HG03095 (cell line): ENCODE results near the gene P2RX3.

Experiments
- ATAC-seq: cut with Tn5 transposase; IDR thresholded peaks from one replicate; pipeline ENCODE4 v1.9.1; 2021; ENCODE audit warnings: moderate library complexity; ENCODE audit not compliant: unreplicated experiment

P2RX3 gene

GRCh38 chr11:57368106-57368844 is 30.1 kb downstream of the P2RX3 start:
- no peak for ATAC-seq

- ATAC-seq: no peak
These were observed 30.7 kb downstream of the P2RX3 start for GRCh38 chr11:57368845-57369232.

DNA sequence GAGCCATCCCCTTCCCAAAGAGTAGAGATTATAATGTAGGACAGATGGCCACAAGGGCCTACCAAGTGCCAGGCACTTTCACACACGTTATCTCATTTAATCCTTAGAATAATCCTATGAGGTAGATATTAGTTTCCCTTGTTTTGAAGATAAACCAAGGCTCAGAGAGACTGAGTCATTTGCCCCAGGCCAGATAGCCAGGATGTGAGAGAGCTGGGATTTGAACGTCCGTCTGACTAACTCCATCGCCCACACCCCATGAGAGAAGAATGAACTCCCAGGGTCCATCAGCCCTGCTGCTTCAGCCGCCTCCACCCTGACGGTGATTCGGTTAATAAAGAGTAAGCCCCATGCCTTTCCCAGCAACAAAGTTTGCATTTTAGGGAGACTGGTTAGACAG is 32.1 kb downstream of the P2RX3 start:
- no peak for ATAC-seq

GRCh38 chr11:57370941-57371340 is 32.8 kb downstream of the P2RX3 start:
- no peak for ATAC-seq

GRCh38 chr11:57373146-57373545 is 35.0 kb downstream of the P2RX3 start:
- ATAC-seq: no peak

GRCh38 chr11:57374966-57375365 is 36.8 kb downstream of the P2RX3 start:
- ATAC-seq: no peak

DNA sequence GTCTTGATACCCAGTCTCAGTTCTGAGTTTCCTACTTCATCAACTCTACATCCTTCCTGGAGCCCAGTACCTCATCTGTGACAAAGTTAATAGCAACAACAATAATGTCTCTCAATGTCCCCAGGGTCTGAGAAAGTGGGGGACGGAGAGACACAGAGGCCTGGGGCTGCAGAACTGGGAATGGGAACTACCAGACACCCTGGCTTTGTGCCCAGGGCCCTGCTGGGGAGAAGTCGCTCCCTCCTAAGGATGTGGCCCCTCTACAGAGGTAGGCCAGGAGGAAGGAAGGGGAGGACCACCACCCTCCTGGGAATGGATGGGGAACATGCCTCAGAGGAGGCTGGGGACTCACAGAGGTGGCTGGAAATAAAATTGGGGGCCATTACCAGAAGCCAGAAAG is 37.3 kb downstream of the P2RX3 start:
- ATAC-seq: no peak

DNA sequence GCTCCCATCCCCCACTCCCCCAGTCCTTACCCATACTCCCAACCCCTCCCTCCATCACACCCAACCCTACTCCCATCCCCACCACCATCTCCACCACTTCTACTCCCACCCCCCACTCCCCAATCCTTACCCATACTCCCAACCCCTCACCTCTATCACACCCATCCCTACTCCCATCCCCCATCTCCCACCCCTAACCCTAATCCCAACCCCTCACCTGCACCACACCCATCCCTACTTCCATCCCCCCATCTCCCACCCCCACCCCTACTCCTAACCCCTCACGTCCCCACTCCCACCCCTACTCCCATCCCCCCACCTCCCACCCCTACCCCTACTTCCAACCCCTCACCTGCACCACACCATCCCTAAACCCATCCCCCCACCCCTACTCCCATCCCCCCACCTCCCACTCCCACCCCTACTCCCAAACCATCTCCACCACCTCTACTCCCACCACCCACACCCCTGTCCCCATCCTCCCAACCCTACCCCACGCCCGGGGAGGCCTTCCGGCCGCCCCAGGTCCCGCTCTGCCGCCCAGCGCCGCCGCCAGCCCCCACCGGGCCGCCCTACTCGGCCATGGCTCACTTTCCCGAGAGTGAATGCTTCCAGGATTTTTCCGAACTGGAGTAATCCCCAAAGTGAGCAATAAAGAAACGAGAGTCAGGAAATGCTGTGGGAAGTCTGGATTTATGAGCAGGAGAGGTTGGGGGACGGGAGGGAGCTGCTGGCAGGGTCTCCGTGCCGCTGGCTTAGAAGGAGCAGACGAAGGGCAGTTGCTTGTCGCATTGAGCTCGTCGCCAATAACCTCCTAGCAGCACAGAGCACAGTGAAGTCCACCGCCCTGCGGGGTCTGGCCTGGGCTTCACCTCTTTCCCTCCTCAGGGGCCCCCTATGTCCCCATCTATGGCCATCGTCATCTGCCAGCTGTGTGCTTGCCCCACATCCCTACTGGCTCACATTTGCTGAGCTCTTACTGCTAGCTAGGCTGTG is 38.2 kb downstream of the P2RX3 start:
- ATAC-seq: no peak

- no peak for ATAC-seq
These were observed 39.0 kb downstream of the P2RX3 start for GRCh38 chr11:57377107-57377506.

DNA sequence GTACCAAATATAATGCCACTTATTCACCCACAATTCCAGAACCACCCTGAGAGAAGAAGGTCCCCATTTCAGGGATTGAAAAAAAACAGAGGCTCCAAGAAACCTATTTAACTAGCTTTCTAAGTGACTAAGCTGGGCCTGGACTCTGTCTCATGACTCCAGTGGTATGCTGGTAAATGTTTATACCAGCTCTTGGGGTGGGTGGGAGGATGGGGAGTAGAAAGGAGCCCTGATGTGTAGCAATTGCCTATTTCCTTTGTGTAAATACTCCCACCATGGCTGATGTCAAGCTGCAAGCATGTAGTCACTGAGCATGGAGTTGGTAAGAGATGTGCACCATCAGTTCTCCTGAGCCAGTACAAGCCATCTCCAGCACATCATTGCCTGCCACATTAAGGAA is 40.0 kb downstream of the P2RX3 start:
- ATAC-seq: no peak

DNA sequence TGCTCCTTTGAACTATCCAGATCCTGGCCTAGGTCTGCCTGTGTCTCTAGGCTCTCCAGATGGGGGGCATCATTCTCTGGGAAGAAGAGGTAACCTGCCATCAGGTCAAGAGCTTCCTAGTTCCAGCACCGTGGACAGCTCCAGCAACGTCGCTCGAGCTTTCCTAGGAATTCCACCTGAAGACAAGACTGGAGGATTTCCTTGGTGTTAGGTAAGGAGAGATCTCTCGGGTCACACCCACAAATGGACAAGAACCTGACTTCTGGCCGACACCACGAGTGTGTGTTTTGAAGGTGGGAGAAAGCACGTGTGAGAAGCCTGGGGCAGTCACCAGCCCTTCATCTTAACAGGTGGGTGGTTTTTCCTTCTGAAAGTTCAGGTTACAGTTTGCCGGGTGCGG is 41.6 kb downstream of the P2RX3 start:
- no peak for ATAC-seq

- ATAC-seq: no peak
These were observed 42.8 kb downstream of the P2RX3 start, which contains the start of gene PRG3 for GRCh38 chr11:57380975-57381374. Gene PRG3, minus strand, starts transcription at chr11:57381150. Its CDS starts 442 bp downstream, at chr11:57380708.

DNA sequence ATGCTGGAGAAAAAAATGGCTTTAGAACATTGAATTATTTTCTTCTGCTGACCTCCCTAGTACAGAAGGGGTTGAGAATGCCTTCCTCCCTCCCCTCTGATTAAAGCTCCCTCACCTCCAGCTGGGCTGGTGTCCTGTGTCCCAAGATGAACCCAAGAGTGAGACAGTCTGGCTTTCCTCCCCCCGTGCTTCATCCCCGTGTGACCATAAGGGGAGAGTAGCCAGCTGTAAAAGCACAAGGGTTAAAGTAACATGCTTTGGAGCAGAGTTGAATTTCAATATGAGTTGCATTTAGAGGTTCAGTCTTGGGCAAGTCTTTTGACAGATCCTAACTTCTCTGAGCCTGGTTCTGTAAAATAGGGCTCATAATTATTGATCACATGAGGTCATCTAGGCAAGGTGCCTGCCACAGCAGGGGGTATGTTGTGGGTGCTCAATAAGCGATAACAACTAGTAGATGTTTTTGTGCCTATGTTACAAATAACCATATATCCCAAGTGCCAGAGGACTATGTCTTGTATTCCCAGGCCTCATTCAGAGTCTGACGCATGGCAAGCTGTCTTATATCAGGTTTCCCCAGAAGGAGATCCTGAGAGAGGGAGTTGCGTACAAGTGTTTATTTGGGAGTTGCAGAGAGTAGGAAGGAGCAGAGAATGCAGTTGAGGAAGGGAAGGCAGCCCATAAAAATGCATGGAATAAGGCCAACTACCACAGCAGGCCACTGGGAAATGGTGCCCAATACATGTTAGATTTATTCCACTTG is 48.2 kb downstream of the P2RX3 start:
- no peak for ATAC-seq

DNA sequence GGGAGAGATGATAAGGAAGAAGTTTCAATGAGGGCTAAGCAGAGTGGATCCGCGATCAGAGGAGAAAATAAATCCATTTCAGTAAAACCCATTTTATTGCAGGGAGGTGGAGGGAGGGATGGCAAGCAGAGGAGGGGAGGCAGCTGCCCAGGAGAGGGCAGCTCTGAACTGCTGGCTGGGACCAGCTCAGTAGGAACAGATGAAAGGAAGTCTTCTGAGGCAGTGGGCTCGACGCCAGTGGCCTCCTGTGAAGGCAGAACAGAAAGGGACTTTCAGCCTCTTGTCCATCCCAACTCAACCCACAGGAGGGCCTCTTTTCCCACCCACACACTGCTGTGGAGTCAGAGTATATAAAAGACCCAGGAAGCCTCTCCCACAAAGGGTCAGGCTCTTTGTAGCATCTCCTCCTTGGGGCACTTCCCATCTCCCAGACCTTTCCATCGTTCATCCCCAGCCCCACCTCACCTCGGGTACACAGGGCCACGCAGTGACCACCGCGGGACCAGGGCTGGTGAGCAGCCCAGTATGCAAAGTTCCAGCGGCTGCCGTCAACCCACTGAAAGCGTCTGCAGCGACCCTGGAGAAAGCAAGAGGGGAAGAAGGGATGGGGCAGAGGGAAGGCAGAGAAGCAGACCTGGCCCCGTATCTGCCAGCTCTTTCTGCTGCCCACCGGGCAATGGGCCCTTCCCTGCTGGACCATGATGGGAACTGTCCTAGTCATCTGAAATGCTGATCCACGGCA is 49.3 kb downstream of the P2RX3 start:
- ATAC-seq: no peak

DNA sequence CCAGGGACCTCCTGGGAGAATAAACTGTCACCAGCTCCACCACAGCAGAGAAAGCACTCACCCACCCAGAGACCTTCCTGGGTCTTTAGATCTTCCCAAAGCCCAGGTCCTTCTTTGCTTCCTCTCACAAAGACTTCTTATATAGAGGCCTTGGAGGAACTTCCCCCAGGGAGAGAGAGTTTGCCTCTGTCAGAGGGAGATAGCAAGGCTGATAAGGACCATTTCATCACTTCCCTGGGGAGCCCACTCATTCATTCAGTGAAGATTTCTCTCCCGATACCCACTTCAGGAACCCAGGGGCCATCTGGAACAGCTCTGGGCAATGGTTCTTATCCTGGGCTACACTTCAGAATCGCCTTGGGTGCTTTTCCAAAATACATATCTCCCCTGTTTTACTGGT is 52.4 kb downstream of the P2RX3 start, which contains the start of gene PRG2:
Gene PRG2, minus strand, starts transcription at position 116 of the 400 bp plus-strand sequence. CDS start 706 bp downstream, outside the sequence.
- no peak for ATAC-seq

GRCh38 chr11:57391111-57391510 is 53.0 kb downstream of the P2RX3 start:
- no peak for ATAC-seq

DNA sequence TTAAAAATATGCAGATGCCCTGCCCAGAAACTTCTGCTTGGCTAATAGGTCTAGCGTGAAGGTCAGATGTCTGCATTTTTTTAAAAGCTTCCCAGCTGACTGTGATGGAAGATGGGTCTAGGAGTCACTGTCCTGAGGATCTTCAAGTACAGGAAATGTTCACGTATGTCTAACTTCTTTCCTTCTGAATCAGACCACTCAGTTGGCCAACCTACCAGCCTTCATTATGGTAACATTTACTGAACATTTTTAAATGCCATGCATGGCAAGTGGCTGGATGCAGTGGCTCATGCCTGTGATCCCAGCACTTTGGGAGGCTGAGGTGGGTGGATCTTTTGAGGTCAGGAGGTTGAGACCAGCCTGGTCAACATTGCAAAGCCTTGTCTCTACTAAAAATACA is 53.4 kb downstream of the P2RX3 start:
- ATAC-seq: no peak

DNA sequence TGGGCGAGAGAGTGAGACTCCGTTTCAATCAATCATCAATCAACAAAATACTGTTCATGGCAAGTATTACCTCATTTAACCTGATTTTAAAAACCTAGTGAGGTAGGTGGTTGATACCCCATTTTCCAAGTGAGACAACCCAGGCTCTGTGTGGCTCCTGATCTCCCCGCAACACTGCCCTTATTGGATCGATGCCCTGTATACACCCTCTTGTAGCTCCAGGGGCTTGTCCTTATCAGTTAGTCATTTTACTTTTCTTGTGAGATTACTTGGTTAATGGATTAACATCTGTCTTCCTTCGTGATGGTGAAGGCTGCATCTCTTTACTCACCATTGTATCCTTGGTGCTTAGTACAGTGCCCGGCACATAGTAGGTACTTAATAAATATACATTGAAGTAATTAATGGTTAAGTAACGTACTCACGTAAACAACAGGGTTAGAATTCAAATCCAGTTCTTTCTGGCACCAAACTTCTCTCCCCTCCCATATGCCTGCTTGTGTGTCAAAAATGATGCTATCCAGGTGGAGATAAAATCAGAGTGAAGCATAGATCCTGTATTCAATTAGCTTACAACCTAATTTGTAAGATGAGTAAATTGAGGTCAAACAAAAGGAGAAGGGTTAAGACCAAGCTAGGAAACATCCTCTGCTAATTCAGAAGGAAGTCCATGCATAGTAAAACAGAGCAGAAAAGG is 54.1 kb downstream of the P2RX3 start:
- no peak for ATAC-seq

DNA sequence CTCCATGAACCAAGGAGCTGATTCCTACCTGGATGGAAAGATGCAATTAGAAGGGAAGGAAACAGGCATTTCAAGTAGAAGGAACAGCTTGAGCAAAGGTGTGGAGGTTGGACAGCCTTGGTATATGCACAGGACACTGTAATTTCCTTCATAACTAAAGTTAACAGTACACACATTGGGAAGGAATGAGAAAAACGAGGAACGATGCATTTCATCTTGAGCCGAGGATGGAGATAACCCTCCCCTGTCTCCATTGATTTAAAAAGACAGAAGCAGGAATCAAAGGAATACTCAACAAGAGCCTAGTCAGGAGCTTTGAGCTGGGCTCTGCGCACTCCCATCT is 54.6 kb downstream of the P2RX3 start:
- ATAC-seq: no peak
